Measurements from ENCODE around the gene SH3BP4.

The SH3BP4 gene

DNA sequence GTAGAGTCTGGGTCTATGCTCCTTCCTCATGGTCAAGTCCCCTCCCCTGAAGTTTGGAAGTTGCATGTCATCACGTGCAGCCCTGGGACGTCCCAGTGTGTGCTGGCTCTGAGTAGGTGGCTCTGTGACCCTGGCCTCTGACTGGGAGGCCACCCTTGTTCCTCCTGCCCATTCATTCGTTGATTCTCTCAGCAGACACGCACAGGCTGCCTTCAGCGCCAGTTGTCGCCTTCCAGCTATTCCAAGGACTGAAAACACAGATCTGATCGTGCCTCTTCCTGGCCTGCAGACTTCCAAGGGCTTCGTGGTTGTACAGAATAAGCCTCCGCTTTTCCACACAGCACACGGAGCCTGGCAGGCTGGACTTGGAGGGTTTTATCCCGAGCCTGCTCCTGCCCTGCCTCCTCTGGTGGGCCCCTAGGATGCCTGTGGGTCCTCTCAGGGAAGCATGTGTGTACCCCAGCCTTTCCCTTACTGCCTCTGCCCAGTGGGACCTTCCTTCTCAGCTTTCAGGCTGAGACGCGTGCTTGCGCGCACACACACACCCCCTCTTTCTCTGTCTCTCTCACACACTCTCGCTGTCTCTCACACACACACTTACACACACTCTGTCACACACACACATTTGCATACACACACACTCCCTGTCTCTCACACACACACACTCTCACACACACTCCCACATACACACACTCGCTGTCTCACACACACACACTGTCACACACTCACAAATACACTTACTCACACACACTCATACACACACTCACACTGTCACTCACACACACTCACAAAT, 17.7 kb downstream of the SH3BP4 start:
- no peak overlapping the region for H3K27ac ChIP-seq
- H3K4me1 ChIP-seq (ENCODE audit: control insufficient read depth in 1 of 2, insufficient read depth in 1 of 2, low read depth in 1 of 2, low read length in 1 of 2): no peaks in the 10 kb centered on the region
- no peak for TF ChIP-seq CTCF (IDR thresholded peaks at IDR 0.05)
- peaks cover 20% of the 10 kb centered on the region for H3K27me3 ChIP-seq
- no peak overlapping the region for H3K4me3 ChIP-seq (ENCODE audit: low read depth in 1 of 2, low read length in 1 of 2)
- no peaks in the 10 kb centered on the region for H3K9me3 ChIP-seq
- no peaks in the 10 kb centered on the region for H3K36me3 ChIP-seq

- no peaks in the 10 kb centered on the region for H3K36me3 ChIP-seq
- no peak overlapping the region for H3K4me3 ChIP-seq (ENCODE audit: low read depth in 1 of 2, low read length in 1 of 2)
- H3K27ac ChIP-seq: no peak overlapping the region
- H3K27me3 ChIP-seq: peaks cover 20% of the 10 kb centered on the region
- no peaks in the 10 kb centered on the region for H3K9me3 ChIP-seq
- no peak for TF ChIP-seq CTCF (IDR thresholded peaks at IDR 0.05)
- H3K4me1 ChIP-seq (ENCODE audit: control insufficient read depth in 1 of 2, insufficient read depth in 1 of 2, low read depth in 1 of 2, low read length in 1 of 2): no peaks in the 10 kb centered on the region
These were observed 18.3 kb downstream of the SH3BP4 start for GRCh38 chr2:234970099-234970440.

GRCh38 chr2:234970477-234970882, 18.7 kb downstream of the SH3BP4 start:
- H3K4me3 ChIP-seq (ENCODE audit: low read depth in 1 of 2, low read length in 1 of 2): no peak overlapping the region
- no peaks in the 10 kb centered on the region for H3K4me1 ChIP-seq (ENCODE audit: control insufficient read depth in 1 of 2, insufficient read depth in 1 of 2, low read depth in 1 of 2, low read length in 1 of 2)
- H3K27me3 ChIP-seq: peaks cover 20% of the 10 kb centered on the region
- no peaks in the 10 kb centered on the region for H3K9me3 ChIP-seq
- H3K36me3 ChIP-seq: no peaks in the 10 kb centered on the region
- no peak for TF ChIP-seq CTCF (IDR thresholded peaks at IDR 0.05)
- no peak overlapping the region for H3K27ac ChIP-seq

DNA sequence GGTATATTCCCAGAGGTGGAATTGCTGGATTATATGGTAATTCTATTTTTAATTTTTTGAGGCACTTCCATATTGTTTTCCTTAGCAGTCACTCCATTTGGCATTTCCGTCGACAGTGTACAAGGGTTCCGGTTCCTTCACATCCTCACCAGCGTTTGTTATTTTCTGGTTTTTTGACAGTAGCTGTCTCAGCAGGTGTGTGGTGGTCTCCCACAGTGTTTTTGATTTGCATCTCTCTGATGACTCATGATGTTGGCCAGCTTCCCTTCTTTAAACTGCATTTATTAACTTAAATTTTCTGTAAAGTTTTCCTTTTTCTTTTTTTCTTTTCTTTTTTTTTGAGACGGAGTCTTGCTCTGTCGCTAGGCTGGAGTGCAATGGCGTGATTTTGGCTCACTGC, 19.7 kb downstream of the SH3BP4 start:
- Histone ChIP-seq H3K27ac (no peak overlapping the region), H3K36me3 (no peaks in the 10 kb centered on the region)
- no peak for TF ChIP-seq CTCF (IDR thresholded peaks at IDR 0.05)

GRCh38 chr2:234973008-234973407, 21.2 kb downstream of the SH3BP4 start:
- Histone ChIP-seq H3K36me3 (no peaks in the 10 kb centered on the region), H3K9me3 (no peaks in the 10 kb centered on the region), H3K27ac (no peak overlapping the region), H3K27me3 (peaks cover 17% of the 10 kb centered on the region), H3K4me1 (ENCODE audit: control insufficient read depth in 1 of 2, insufficient read depth in 1 of 2, low read depth in 1 of 2, low read length in 1 of 2) (no peaks in the 10 kb centered on the region), H3K4me3 (ENCODE audit: low read depth in 1 of 2, low read length in 1 of 2) (no peak overlapping the region)
- TF ChIP-seq CTCF (IDR thresholded peaks at IDR 0.05): no peak

More for the DNA sequence above, 19.7 kb downstream of the SH3BP4 start:
- H3K27me3 ChIP-seq: peaks cover 20% of the 10 kb centered on the region
- no peaks in the 10 kb centered on the region for H3K4me1 ChIP-seq (ENCODE audit: control insufficient read depth in 1 of 2, insufficient read depth in 1 of 2, low read depth in 1 of 2, low read length in 1 of 2)
- H3K4me3 ChIP-seq (ENCODE audit: low read depth in 1 of 2, low read length in 1 of 2): no peak overlapping the region
- H3K9me3 ChIP-seq: no peaks in the 10 kb centered on the region

Measured in neutrophil (primary cell).